Stimulated activated CD8-positive, alpha-beta memory T cell treated with anti-CD3 and anti-CD28 coated beads, Interleukin-15, amount 100 ng/mL, for 4 hours (primary cell): Measurements from ENCODE around the gene AQP7.
"Not testable (repeated sequence)": the region's sequence is repeated elsewhere in the genome, so short reads cannot be mapped to it uniquely, and the experiment has no call there.

Experiments used
- DNase-seq, 2 donors: peaks; one replicate each; pipeline ENCODE4 v3.0.0-alpha.2; 2020; ENCODE audit warnings: low read depth in 2 of 2

The AQP7 gene

DNA sequence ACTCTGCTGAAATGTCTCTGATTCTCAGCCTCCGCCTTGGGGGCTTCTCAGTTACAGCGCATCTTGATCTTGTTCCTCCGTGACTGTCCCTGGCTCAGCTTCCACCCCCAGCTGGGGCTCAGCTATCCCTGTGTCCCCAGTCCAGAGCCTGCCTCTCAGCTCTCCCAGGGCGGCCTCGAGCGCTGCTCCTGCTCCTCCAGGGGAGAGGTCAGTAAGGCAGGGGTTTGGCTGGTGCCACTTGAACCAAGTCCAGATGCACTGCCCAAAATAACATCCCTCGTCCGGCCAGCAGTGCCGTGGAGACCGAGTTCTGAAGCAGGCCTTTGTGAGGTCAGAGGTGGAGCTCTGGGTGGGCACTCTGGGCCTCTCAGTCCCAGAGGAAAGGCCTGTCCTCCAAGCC, at the start of gene AQP7:
Gene AQP7 (minus strand): TSS at position 198 of the 400 bp plus-strand sequence. CDS start 1,306 bp downstream, outside the sequence.
- DNase-seq = not testable (repeated sequence)

DNA sequence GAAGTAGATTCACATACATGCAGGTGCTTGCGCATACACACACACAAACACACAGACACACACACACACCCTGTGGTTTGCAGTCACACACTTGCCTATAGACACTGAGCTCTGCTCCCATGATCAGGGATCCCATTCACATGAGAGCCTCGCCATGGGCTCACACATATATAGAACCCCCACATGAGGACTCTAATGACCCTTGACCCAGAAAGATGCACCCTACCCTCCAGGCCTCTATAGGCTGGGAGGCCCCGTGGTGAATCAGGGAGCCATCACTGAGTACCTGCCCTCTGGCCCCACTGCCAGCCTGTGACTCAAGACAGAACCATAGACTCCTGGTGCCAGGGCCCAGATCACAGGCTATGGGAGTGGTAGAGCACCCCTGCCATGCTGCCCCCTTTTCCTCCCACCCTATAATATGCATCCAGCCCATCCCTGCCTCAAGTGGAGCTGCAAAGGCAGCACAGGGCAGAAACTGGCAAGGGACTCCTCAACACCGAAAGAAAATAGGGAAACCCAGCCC, 48.3 kb upstream of the AQP7 start:
- no peak for DNase-seq

DNA sequence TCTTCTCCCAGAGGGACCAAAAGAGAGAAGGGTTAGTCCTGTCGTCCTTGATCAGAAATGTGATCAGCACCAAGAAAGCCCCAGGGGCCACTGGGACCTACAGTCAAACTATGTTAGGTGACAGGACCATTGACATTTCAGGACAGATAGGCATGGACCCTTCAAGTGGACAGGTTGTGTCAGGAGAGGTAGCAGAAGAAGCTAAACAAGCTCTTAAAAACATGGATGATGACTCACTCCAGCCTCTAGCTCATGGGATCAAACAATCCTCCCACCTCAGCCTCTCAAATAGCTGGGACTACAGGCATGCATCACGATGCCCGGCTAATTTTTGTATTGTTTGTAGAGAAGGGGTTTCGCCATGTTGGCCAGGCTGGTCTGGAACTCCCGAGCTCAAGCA, 47.3 kb upstream of the AQP7 start:
- DNase-seq = no peak

DNA sequence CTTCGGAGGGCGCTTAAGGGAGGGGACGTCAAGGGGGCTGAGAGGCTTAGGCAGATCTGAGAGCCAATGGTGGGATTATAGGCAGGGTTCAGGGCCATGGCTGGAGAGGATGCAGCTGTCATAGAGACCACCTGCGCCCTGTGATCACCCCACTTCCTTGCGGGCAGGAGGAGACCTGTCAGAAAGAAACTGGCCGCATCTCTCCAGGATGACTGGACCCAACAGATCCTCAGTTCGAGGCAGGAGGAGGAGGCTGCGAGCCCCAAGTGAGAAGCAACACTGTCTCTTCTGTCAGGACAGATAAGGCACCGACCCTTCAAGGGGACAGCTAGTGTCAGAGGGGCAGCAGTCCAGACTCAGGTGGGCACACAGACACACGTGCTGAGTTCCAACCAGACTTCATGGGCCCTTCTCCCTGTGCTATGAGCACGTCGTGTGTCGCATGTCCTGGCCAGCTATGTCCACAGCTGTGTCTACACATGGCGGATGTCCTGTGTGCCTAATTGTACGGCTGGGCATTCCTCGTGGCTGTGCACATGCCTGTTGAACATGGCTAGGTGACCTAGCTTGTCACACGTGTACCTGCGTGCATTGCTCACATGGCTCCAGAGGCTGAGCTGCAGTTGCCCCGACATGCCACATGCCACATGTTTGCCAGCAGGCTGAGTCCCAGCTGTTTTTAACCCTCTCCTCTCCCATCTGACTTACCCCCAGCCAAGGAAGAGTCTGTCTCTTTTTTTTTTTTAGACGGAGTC, 45.6 kb upstream of the AQP7 start:
- DNase-seq = no peak

DNA sequence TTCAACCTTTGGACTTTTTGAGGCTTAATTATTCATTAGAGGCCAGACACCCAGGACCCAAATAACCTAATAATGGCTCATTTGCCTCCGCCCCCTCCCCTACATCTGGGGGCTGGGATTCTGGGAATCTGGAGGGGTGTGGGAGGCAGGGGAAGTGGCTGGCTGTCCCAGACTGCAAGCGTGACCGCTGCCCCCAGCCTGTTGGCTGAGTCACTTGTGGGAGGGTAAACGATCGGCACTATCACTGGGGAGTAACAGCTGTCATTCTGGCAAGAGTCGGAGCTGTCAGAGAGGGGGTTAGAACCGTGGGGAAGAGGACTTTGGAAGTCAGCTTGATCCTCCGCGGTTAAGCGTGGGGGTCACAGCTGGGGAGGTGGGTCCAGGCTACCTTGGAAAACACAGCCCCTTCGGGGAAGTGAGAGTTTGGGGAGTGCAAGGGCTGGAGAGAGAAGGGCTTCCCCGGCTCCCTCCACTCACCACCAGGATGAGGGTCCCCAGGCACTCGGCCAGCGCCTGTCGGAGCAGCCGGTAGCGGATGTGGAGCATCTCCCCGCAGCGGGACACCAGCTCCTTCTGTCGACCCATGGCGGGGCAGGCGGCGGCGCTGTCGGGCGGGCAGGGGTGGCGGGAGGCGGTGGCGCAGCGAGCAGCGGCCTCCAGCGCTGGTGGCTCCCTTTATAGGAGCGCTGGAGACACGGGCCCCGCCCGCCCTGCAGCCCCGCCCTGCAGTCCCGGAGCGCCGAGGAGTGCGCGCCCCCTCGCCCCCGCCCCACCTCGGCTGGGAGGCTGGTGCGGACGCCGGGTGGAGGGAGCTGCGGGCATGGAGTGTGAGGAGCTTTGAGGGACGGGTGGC, 44.8 kb upstream of the AQP7 start, which contains the start of gene AQP3:
Gene AQP3 (minus strand): TSS at position 648 of the 853 bp plus-strand sequence. CDS start 63 bp downstream, at position 585.
- DNase-seq = peak; percentile 48 to 53

DNA sequence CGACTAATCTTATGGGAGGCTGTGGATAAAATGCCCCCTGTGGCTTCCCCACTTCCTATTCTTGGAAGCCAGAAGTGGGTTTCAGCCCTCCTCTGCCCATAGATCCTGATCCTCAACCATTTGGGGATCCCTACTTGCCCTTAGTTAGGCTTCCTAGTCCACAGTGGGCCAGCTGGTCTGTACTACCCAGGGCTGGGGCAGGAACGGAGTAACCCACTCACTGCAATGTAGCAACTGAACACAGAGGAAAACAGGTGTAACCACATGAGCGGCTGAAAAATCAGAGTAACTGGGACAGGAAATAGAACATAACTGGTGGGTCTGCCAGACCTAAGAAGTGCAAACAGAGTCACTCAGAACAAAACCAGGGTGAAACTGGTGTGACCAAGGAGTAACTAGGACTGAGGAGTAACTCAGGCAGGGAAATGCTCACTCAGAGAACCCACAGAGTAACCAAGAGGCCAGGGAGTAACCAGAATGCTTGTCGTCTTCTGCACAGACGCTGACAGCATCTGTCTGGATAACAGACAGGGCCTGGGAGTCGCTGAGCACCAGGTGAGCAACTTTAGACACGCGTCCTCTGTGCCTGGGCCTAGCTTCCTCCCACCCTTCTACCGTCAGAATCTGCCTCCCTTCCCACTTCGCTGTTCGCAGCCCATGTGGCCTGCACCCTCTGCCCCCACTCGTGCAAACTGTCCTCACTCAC, 44.0 kb upstream of the AQP7 start:
- peak in 1 of 2 donors; percentile 13 for DNase-seq

DNA sequence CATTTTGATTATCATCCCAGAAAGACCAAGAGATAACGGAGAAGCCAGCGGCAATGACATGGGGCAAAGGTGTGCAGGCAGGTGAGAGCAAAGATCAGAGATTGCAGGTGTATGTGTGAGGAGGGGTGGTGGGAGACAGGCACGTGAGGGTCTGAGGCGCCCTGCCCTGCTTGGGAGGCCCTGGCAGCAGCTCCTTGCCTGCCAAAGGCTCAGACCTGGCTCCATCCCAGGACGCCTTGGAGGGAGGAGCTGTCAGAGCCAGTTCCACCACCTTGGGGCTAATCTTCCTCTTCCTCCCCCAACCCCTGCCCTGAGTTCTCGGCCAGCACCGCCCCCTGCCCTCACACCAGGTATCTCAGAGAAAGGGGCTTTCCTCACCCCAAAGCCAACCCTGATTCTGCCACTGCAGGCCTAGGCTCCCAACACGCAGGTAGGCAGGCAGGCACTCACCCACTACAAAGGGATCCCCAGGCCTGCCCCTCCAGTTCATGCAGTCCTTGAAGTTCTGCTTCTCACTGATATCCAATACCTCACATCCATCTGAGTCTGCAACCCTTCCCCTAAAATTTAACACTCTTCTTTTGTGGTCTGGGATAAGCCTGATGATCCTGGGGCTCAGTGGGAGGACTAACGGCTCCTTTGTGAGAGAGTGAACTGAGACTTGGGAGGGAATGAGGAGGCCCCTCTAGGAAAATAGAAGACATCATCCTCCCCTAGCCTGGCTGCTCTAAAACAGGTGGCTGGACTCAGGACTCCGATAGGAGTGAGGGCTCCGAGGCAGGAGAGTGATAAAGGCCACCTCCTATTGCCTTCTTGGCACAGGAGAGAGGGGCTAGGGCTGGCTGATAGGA, 43.2 kb upstream of the AQP7 start:
- DNase-seq = no peak

DNA sequence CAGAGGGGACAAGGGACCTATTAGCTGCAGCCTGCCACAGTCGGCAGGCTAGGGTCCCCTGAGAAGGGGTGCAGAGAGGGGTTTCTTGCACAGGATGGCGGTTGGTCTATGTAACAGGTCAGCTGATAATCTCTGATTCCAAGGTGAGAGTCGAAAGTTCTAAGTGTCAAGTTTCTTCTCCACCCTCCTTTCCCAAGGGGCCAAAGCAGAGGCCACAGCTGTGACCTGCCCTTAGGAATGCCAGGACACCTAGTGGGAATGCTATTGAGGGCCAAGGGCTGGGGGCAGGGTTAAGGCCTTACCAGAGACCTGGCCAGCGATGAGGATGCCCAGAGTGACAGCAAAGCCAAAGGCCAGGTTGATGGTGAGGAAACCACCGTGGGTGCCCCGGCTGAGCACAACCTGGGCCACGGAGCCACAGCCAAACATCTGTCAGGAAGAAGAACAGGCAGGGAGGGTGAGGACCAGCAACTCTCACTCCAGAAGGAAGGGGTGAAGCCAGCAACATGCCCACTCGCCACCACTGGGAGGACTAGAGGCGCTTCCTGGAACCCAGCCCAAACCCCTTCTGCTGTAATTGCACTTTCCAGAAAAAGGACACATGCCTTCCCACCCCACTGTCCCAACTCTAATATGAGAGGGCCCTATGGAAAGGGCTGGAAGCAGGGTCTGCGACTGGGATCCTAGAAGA, 41.2 kb upstream of the AQP7 start:
- DNase-seq = no peak

DNA sequence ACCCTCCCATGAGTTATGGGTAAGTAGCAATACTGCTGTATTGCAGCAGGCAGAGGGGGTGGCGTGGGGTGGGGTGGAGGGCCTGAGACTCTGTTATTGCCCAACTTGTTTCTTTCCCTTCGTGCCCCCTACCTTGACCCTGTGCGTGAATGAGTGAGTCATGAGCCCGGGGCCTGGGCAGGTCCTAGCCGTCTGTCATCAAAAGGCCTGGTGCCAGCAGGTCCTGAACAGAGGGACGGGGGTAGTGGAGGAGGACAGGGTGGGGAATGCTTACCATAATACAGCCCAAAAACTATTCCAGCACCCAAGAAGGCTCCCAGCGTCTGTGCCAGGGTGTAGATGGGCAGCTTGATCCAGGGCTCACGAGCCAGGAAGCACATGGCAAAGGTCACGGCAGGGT, 40.7 kb upstream of the AQP7 start:
- DNase-seq = no peak

DNA sequence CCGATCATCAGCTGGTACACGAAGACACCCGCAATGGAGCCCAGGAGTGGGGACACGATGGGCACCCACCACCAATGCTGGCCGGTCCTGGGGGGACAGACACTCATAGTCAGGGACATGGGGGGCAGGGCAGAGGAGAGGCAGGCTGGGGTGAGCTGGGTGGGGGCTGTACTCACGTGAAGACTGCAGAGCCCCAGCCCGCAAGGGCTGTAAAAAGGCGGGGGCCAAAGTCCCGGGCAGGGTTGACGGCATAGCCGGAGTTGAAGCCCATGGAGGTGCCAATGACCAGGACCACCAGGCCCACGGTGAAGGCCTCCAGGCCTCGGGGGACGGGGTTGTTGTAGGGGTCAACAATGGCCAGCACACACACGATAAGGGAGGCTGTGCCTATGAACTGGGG, 39.8 kb upstream of the AQP7 start:
- DNase-seq = no peak

DNA sequence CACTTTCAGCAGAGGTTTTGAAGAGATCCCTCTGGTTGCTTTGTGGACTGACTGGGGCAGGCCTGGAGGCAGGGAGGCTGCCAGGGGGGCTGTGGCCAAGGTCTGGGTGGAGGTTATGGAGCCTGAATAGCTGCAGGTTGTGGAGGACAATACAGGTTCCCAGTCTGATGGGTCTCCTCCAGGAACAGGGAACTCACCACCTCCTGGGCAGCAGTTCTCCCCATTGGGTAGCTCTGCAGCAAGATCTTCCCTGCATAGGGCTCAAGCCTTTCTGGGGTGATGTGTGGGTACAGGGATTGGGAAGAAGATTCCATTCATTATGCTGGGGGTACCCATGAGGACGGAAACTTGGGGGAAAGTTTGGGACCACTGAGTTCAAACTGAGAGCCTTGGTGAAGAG, 38.2 kb upstream of the AQP7 start:
- DNase-seq = no peak

DNA sequence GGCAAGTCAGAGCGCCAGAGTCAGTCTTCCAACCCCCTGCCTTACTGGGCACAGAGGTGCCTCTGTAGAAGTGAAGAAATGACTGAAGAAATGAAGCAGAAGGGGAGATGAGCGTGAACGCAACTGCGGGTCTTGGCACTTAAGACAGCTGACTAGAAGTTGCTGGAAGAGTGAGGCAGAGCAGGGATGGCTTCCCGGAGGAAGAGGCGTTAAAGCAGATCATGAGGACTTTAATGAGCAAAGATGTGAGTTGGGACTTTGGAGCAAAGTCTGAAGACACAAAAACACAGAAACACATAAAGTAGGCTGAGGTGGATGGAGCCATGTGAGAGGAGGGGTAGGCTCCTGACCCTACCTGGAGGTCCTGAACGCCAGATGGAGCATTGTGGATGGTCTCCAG, 37.8 kb upstream of the AQP7 start:
- no peak for DNase-seq

DNA sequence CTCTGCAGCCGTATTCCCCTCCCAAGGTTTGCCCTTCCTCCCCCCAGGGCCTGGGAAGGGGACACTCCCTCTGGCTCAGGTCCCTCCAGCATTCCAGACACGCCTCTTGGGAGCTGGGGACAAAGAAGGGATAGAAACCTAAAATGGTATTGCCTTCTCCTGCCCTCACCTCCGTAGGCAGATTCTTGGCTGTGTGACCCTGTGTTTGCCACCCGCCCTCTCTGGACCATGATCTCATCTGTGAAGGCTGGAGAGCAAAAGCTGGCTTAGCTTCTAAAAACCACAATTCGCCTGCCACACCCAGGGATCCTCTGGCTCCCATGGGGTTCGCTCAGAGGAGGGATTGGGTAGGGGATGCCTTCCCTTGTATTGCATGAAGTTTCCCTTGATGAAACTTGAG, 37.4 kb upstream of the AQP7 start:
- DNase-seq = no peak

DNA sequence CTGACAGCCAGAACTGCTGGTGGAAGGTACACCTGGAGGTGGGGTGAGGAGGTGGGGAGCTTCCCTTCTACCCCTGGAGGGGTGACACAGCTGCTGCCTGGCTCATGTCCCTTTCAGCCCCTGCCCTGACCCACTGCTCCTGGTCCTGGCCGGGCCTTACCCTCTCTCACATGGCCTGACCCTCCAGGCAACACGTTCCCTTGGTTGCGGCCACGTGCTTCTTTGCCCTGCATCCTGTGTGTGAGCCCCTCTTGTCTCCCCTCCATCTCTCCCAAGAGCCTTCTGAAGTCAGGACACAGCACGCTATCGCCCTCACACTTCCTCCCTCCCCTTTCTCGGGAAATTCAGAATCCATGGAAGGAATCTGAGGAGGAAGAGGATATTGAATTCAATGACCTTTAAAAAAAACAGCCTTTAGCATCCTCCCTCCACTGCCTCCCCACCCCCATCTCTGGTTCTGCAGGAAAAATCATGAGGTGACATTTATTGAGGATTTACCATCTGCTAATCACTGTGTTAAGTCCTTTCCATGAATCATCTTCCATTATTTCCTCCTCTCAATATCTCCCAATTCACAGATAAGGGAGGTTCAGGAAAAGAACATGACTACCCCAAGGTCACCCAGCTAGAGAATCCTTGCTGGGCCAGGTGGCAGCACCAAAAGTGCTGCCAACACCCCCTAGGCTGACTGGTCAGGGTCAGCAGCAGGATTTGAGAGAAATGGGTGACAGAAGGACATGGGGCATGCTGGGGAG, 36.7 kb upstream of the AQP7 start:
- no peak for DNase-seq

DNA sequence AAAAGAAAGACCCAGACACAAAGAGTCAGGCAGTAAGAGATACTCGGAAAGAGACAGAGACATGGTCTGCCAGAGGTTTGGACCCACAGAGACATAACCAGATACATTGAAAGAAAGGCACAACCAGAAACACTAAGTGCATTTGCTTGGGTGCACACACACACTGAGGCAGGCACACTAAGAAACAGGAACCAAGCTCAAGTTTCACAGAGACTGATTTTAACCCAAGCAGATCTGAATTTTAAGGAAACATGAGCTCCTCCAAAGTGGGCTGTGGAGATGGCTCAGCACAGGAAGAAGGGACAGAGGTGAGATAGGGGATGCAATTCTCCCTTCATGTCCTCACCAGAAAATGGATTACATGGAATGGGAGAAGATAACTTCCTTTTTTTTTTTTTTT, 35.5 kb upstream of the AQP7 start:
- DNase-seq = no peak

DNA sequence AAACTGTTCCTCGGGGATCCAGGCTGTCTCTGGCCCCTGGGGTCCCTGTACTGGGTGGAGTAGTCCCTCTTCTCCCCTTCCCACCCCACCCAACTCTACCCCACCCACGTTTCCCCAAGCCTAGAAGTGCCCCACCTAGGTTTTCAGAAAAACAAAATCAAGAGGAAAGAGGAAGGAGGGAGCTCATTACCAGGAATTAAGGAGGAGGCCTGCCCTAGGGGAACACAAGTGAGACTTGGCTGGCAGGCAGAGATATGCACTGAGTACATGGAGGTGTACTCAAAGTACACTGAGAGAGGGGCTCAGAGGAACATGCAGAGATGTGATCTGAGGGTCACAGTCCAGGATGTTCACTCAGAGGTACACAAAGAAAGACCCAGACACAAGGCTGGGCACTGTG, 34.8 kb upstream of the AQP7 start:
- DNase-seq = no peak

DNA sequence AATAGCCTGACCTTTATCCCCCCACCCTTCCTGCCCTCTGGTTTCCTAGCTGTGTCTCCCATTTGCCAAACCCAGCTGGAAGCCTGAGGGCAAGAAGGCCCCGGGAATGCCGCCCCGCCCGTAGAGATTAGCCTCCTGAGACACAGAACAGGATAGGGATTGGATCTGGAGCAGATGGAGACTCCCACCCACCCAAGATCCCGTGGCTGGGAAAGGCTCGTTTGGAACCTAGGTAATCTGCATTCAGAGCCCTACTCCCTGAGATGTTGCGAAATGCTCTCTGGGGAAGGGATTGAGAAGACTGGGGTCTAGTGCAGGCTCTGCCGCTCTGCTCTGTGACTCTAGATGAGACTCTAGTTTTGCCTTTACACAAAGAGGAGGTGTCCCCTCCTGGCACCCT, 34.1 kb upstream of the AQP7 start:
- DNase-seq = no peak

DNA sequence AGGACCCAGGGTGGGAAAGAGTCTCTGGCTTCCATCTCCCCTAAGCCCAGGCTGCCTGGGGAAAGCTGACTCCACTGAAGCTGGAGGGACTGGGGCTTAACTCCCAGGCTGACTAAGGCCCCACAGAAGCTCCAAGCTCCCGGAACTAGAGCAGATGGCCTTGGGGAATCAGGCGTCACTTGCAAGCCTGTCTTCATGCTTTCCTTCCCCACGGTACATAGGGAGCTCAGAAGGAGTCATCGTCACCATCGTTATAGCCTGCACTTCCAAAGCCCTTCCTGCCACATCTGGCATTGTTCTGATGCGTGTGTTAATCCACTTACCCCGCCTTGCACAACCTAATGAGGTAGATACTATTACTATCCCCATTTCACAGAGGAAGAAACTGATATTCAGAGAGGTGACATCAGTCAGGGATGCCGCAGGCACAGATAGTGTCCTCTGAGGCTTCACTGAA, 33.5 kb upstream of the AQP7 start:
- no peak for DNase-seq

DNA sequence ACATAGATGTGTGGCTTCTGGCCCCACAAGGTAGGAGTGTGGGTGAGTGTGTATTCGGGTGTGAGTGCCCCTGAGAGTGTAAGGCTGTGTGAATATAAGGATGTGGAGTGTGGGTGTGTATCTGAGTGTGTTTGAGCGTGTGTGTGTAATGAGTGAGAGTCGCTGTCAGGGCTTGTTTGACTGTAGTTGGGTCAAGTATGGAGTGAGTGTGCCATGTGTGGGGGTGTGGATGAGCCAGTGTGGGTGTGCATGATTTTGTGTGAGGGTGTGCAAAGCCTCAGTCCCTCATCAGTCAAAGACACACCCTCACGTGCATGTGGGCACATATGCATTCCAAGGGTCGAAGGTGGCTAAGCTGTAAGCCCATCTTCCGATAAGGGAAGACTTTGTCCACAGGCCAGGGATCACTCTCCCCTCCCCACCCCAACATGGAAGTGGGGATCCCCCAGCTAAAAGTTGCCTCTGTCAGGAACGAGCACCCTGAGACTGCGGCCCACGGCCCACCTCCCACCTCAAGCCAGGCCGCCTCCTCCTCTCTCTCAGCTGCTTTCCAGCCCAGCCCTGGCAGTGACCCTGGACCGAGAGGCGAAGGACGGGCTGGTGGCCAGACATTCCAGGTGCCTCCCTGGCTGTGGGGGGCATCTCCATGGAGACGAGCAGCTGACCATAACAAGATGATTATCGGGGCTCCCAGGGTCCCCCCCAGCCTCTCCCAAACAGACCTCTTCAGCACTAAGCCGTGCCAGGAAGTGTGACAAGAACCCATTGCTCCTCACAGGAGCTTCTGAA, 32.1 kb upstream of the AQP7 start:
- no peak for DNase-seq
